Erythroblast (primary cell): ENCODE measurements around the gene SERINC3.

Experiments used
- GATA1 ChIP-seq: IDR thresholded peaks from 2 replicates; pipeline ENCODE4 v1.6.1; 2011; ENCODE audit warnings: low read depth, mild to moderate bottlenecking, control low read depth, low read length, moderate library complexity
- POLR2A ChIP-seq: IDR thresholded peaks from 2 replicates; pipeline ENCODE4 v1.6.1; 2011; ENCODE audit warnings: mild to moderate bottlenecking, low read length

DNA sequence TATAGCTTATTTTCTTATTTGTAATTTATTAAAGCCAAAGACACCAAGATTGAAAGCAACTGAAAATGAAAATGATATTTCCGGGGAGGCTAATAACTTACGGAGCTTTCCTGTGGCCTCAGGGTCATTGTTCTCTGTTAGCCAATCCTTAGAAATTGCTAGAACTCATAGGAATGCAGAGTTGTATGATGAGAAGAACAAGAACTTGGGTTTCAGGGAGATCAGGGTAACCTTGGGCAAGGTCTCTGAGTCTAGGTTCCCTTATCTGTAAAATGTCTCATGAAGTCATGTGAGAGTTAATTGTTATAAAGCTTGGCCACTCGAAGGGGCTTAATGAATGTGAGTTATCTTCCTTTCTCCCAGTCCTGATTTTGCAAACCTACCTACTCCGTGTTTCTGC, 20.1 kb upstream of the SERINC3 start:
- TF ChIP-seq POLR2A (no peak), GATA1 (no peak)
